Measurements from ENCODE around the gene SEMA3E. TPM values are rescaled to one million over a fixed set of nuclear protein-coding genes. Genes with fewer than 3 reads are reported as not detected.

Gene SEMA3E
- total and polyA plus RNA-seq, 9 of the 15 experiments (the other 6 are each of a cell fraction or from before 2014, with no cell fraction given), result 0.01 to 1.4 (median 0.14) TPM; not detected in 2

DNA sequence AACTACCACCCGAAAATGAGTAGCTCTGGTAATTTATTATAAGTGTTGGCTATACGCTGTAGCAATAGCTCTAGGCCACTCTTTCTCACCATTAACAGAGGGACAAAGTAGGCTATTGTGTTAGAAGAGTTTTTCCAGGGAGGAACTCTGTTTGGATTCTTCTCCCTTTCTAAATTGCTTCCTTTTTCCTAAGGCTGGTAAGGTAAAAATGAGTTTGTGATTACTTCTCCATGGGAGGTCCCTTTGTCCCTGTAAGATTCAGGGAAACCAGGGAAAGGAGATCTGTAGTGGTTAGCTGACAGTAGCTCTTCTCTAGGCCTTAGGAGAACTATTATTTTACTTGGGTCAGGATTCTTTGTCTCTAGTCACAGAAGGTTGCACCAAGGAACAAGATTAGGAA is 23.2 kb upstream of the SEMA3E start:
- in situ Hi-C loops (cut with MboI), result no loop called here
- H3K27me3 ChIP-seq (ENCODE audit: control insufficient read depth in 2 of 2, insufficient read depth in 2 of 2, low read length in 2 of 2), result no peaks in the 10 kb centered on the region
- H3K36me3 ChIP-seq (ENCODE audit: control insufficient read depth, insufficient read depth, low read length), result no peaks in the 10 kb centered on the region
- no peak overlapping the region for H3K9ac ChIP-seq (ENCODE audit: insufficient read depth in 1 of 2, low read depth in 2 of 2, low read length in 2 of 2)
- BruUV-seq (replicated peaks), result no TSS peak
- peaks cover 2% of the 10 kb centered on the region; the same call in 1 of the 2 replicates for H3K9me3 ChIP-seq (replicated peaks; ENCODE audit: control insufficient read depth, insufficient read depth, low read depth, low read length)
- H3K4me2 ChIP-seq (ENCODE audit: insufficient read depth, low read length), result no peak overlapping the region
- no peak overlapping the region for H2AFZ ChIP-seq (ENCODE audit: low read depth, low read length)
- intact Hi-C loops (cut with micrococcal nuclease), result no loop called here
- ChIA-PET POLR2A (no interaction called here), CTCF (ENCODE audit: low intra/inter-chr PET ratio) (no interaction called here)
- WGBS (ENCODE audit: insufficient coverage, low coverage, missing lambda C conversion rate), result 8% methylated on average over 2 of the region's 2 CpGs
- no peaks in the 10 kb centered on the region for H3K4me1 ChIP-seq (replicated peaks in 1 of 2; ENCODE audit: control insufficient read depth in 2 of 2, insufficient read depth in 2 of 2, low read length in 2 of 2)
- no peak for TF ChIP-seq ZNF197 (CRISPR knock-in tag; IDR thresholded peaks at IDR 0.05; ENCODE audit: low read depth)
- TF ChIP-seq TBP (optimal IDR thresholded peaks at IDR 0.05; ENCODE audit: low read depth, low read length), result no peak
- no peak for TF ChIP-seq ZNF785 (CRISPR knock-in tag; IDR thresholded peaks at IDR 0.05)
- no peak for TF ChIP-seq ZMIZ1 (IDR thresholded peaks at IDR 0.05; ENCODE audit: low read depth in 2 of 2, low read length in 2 of 2)
- TF ChIP-seq MYBL2 (IDR thresholded peaks at IDR 0.05; ENCODE audit: low read depth), result no peak
- TF ChIP-seq MYBL2 (CRISPR knock-in tag; IDR thresholded peaks at IDR 0.05; ENCODE audit: borderline replicate concordance), result no peak
- TF ChIP-seq, protein P1, sequence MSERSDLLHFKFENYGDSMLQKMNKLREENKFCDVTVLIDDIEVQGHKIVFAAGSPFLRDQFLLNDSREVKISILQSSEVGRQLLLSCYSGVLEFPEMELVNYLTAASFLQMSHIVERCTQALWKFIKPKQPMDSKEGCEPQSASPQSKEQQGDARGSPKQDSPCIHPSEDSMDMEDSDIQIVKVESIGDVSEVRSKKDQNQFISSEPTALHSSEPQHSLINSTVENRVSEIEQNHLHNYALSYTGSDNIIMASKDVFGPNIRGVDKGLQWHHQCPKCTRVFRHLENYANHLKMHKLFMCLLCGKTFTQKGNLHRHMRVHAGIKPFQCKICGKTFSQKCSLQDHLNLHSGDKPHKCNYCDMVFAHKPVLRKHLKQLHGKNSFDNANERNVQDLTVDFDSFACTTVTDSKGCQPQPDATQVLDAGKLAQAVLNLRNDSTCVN (CRISPR knock-in tag; IDR thresholded peaks at IDR 0.05), result no peak
- TF ChIP-seq HIVEP1 (CRISPR knock-in tag; IDR thresholded peaks at IDR 0.05), result no peak
- TF ChIP-seq GTF2E2 (tag; IDR thresholded peaks at IDR 0.05), result no peak
- TF ChIP-seq KAT7 (CRISPR knock-in tag; IDR thresholded peaks at IDR 0.05; ENCODE audit: borderline replicate concordance), result no peak
- no peak for TF ChIP-seq NEUROD1 (IDR thresholded peaks at IDR 0.05; ENCODE audit: borderline replicate concordance, low read depth, low read length, partially characterized antibody)
- no peak for TF ChIP-seq TSC22D4 (tag; IDR thresholded peaks at IDR 0.05)
- no peak for TF ChIP-seq NCOA4 (IDR thresholded peaks at IDR 0.05; ENCODE audit: partially characterized antibody)
- H3K27ac ChIP-seq (ENCODE audit: extremely low read depth, low read depth, low read length), result no peak overlapping the region
- H3K79me2 ChIP-seq (ENCODE audit: control insufficient read depth, insufficient read depth, low read length), result no peaks in the 10 kb centered on the region
- H3K9me1 ChIP-seq (ENCODE audit: control insufficient read depth, insufficient read depth, low read length), result no peaks in the 10 kb centered on the region
- no peak overlapping the region for H3K4me3 ChIP-seq
- no peak for FAIRE-seq
- no peaks in the 10 kb centered on the region for H4K20me1 ChIP-seq (replicated peaks; ENCODE audit: control insufficient read depth, insufficient read depth, low read length)
- DNase-seq (ENCODE audit: extremely low read depth in 1 of 4, low spot score in 3 of 4), result no peak
- no peak for ATAC-seq
